ENCODE measurements around the gene ARL6IP4.

Gene ARL6IP4

DNA sequence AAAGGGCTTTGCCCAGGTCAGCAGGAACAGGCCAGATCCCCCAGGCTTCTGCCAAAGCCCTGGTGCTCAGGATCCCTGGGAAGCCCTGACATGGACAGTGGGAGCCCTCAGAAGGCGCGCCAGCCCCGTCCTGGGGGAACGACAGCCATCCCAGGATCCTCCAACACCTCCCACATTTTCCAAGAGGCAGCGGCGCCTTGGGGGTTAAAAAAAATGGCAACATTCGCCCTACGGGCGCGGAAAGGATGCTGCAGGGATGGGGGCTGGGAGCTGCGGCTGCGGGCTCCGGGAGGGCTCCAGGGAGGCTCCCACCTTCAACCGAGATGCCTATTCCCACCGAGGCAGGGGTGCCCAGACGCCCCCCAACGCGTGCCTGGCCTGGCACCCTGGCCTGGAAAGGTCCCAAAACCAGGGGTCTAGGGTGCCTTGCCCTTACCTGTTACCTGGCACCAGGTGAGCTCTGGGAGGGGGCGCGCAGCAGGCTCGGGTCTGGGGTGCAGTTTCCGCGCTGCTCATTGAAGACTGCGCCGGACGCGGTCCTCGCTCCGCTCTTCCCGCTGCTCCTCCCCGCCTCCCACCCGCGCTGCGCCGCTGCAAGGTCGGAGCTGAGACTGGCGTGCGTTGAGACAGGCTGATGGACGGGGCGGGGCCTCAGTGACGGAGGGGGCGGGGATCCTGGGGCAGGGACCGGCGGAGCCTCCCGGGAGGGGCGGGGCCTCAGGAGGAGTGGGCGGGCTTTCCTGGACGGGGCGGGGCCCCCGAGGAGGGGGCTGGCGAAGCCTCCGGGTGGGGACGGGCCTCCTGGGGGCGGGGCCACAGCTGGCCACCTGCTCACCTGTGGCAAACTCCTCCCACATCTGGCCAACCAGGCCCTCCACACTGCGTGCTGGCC, 14.4 kb upstream of the ARL6IP4 start, which contains the start of gene ABCB9:
ABCB9 (minus strand) TSS at position 613 of the 892 bp plus-strand sequence. CDS start 6,228 bp downstream, outside the sequence.
- peaks cover 3% of the 10 kb centered on the region; the same call in 1 of the 2 replicates for H3K4me1 ChIP-seq (ENCODE audit: insufficient read depth, low read length)
- no peaks in the 10 kb centered on the region for H3K9me3 ChIP-seq (ENCODE audit: control insufficient read depth, insufficient read depth, low read length)
- no peaks in the 10 kb centered on the region for H3K36me3 ChIP-seq (ENCODE audit: insufficient read depth, low read length)
- H3K9ac ChIP-seq (ENCODE audit: low read depth, low read length), result peak within 1 kb of the TSS; percentile 84

DNA sequence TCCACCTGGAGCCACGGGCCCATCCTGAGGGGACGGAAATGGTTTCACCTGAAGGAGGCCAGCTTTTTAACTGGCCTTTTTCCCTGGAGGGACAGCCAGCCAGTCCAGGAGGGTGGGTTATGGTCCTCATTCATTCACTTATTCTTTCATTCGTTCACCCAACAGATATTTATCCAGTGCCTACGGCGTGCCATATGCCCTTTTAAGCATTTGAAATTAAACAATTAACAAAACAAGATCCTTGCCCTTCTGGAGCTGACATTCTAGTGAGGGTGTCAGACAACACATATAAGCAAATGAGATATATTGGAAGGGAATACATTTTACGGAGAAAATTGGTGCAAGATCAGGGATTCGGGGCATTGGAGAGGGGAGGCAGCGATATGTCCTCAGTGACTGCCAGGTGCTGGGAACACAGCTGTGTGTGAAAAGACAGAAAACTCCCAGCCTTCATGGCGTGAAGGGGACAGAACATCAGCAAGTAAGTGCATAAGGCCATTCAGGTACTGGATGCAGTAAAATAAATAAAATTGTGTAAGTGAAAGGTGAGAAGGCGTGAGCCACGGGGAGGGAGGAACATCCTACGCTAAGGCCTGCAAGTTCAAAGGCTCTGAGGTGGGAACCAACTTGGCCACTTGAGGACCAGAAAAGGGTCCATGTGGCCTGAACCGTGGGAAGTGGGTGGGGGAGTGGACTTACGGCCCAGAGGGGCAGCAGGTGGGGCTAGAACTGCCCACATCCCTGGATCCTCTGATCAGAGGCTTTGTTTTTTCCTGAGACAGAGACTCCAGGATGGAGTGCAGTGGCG, 13.5 kb upstream of the ARL6IP4 start:
- H3K36me3 ChIP-seq (ENCODE audit: insufficient read depth, low read length), result no peaks in the 10 kb centered on the region
- peaks cover 3% of the 10 kb centered on the region; the same call in 1 of the 2 replicates for H3K4me1 ChIP-seq (ENCODE audit: insufficient read depth, low read length)
- no peaks in the 10 kb centered on the region for H3K9me3 ChIP-seq (ENCODE audit: control insufficient read depth, insufficient read depth, low read length)
- H3K9ac ChIP-seq (ENCODE audit: low read depth, low read length), result peak overlapping the region; percentile 11; the same call in 1 of the 2 replicates

DNA sequence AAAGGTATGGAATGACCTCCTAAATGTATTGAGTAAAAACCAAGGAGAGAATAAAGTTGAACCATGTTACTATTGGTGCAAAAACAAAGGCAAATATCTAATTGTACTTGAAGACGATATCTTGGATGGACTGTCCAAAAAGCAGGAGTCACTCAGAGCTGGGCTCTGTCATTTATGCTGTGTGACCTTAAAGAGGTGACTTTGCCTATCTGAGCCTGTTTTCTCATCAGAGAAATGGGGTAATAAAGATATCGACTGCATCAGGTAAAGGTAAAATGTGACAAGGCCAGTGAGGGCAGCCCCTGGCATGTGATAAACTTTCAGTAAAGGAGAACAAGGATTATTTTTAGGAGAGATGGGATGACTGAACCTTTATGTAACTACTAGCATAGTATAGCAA, 12.4 kb upstream of the ARL6IP4 start:
- Histone ChIP-seq H3K9me3 (ENCODE audit: control insufficient read depth, insufficient read depth, low read length) (no peaks in the 10 kb centered on the region), H3K36me3 (ENCODE audit: insufficient read depth, low read length) (no peaks in the 10 kb centered on the region), H3K9ac (ENCODE audit: low read depth, low read length) (no peak overlapping the region), H3K4me1 (ENCODE audit: insufficient read depth, low read length) (peaks cover 3% of the 10 kb centered on the region; the same call in 1 of the 2 replicates)

GRCh38 chr12:122969676-122970075, 10.8 kb upstream of the ARL6IP4 start:
- Histone ChIP-seq H3K36me3 (ENCODE audit: insufficient read depth, low read length) (no peaks in the 10 kb centered on the region), H3K4me1 (ENCODE audit: insufficient read depth, low read length) (peaks cover 3% of the 10 kb centered on the region; the same call in 1 of the 2 replicates), H3K9me3 (ENCODE audit: control insufficient read depth, insufficient read depth, low read length) (no peaks in the 10 kb centered on the region), H3K9ac (ENCODE audit: low read depth, low read length) (no peak overlapping the region)

DNA sequence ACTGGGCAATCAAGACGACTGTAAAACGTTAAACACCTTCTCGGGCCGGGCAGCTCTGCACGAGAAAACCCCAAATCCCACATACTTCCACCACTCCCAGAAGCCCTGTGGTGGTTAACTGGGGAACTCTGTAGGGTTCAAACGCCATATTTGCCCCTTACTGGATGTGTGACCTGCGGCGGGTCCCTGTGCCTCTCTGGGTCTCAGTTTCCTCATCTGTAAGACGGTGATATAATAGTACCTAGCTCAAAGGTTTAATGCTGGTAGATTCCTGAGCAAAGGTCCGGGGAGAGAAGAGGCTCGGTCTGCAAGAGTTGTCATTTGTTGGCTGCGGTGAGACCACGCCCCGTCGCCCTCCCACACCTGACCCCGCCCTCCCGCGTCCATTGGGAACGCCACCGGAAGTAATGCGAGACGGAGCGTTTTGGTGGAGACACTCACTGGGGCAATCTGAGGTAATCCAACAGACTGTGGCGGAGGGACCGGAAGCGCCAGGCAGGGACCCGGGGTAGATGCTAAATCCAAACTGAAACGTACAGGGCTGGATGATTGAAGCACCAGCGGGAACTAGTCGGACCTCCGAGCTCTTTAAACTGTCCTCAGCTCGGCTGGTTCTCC, 6.1 kb upstream of the ARL6IP4 start:
- no peaks in the 10 kb centered on the region; the same call in 1 of the 2 replicates for H3K4me1 ChIP-seq (ENCODE audit: insufficient read depth, low read length)
- no peaks in the 10 kb centered on the region for H3K36me3 ChIP-seq (ENCODE audit: insufficient read depth, low read length)
- H3K9ac ChIP-seq (ENCODE audit: low read depth, low read length), result peak overlapping the region; percentile 99
- H3K9me3 ChIP-seq (ENCODE audit: control insufficient read depth, insufficient read depth, low read length), result no peaks in the 10 kb centered on the region

DNA sequence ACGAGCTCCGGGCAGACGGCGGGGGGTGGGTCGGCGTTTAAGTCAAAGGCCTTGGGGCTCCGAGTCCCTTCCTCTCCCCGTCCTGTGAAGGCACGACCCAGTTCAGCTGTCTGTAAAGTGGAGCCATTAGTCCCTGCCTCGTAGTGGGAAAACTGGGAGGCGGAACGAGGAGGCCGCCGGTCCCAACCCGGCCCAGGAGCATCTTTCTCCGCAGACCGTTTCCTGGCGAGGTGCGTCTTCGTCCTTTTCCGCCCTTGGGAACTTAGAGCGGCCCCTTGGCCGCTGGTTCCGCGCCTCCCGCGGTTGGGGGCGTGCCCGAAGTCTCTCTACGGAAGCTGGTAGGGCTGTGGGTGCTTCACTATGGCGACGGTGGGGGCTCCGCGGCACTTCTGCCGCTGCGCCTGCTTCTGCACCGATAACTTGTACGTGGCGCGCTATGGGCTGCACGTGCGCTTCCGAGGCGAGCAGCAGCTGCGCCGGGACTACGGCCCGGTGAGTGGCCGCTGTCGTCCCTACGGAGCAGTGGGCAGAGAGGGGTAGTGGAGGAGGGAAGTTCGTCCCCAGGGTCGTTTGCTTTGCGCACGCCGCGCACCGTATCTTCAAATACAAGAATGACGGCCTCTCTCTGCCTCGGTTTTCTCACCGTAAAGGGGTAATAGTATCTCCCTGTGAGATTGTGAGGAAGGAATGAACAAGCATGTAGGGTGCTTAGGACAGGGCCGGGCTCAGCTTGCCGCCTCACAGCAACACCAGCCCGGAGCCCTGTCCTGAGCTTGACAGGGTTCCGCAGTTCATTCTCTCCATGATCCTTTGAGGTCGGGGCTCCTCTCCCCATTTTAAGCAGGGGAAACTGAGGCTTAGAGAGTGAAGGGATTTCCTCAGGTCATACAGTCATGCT, 5.3 kb upstream of the ARL6IP4 start, which contains the start of gene OGFOD2:
OGFOD2 (plus strand) TSS at position 353 of the 898 bp plus-strand sequence; CDS start at position 361, 8 bp downstream.
- H3K9ac ChIP-seq (ENCODE audit: low read depth, low read length), result peak within 1 kb of the TSS; percentile 99
- H3K4me1 ChIP-seq (ENCODE audit: insufficient read depth, low read length), result no peaks in the 10 kb centered on the region; the same call in 1 of the 2 replicates
- H3K9me3 ChIP-seq (ENCODE audit: control insufficient read depth, insufficient read depth, low read length), result no peaks in the 10 kb centered on the region
- no peaks in the 10 kb centered on the region for H3K36me3 ChIP-seq (ENCODE audit: insufficient read depth, low read length)

- Histone ChIP-seq H3K4me1 (ENCODE audit: insufficient read depth, low read length) (no peaks in the 10 kb centered on the region; the same call in 1 of the 2 replicates), H3K9ac (ENCODE audit: low read depth, low read length) (peak overlapping the region; percentile 99), H3K9me3 (ENCODE audit: control insufficient read depth, insufficient read depth, low read length) (no peaks in the 10 kb centered on the region), H3K36me3 (ENCODE audit: insufficient read depth, low read length) (no peaks in the 10 kb centered on the region)
Observed at GRCh38 chr12:122975790-122976647, 4.5 kb upstream of the ARL6IP4 start.

DNA sequence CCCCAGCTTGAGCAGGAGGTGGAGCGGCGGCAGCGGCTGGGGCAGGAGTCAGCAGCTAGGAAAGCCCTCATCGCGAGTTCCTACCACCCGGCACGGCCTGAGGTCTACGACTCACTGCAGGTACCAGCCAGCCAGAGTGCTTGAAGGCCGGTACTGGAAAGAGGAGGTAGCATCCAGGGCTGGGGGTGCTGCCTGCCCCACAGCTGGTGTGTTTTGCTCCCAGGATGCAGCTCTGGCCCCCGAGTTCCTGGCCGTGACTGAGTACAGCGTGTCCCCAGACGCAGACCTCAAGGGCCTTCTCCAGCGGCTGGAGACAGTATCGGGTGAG, 3.9 kb upstream of the ARL6IP4 start:
- Histone ChIP-seq H3K9ac (ENCODE audit: low read depth, low read length) (no peak overlapping the region), H3K36me3 (ENCODE audit: insufficient read depth, low read length) (no peaks in the 10 kb centered on the region), H3K4me1 (ENCODE audit: insufficient read depth, low read length) (no peaks in the 10 kb centered on the region; the same call in 1 of the 2 replicates), H3K9me3 (ENCODE audit: control insufficient read depth, insufficient read depth, low read length) (no peaks in the 10 kb centered on the region)

DNA sequence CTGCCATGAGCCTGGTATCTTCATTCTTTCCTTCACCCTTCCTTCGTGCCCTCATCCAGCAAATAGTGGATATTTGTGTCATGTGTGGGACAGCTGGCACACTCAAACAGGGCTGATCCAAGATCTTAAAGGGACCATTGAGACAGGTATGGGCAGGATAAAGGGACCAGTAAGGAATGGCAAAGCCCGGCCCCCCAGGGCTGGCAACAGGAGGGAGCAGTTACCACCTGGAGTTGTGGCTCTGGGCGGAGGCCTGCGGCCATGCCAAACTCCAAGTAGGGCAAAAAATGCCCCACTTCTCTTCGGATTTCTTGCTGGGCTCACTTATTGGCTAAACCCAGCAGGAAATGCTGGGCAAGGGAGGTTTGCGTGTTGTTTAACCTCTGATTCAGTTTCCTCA, 3.3 kb upstream of the ARL6IP4 start:
- no peaks in the 10 kb centered on the region; the same call in 1 of the 2 replicates for H3K4me1 ChIP-seq (ENCODE audit: insufficient read depth, low read length)
- no peaks in the 10 kb centered on the region for H3K36me3 ChIP-seq (ENCODE audit: insufficient read depth, low read length)
- no peaks in the 10 kb centered on the region for H3K9me3 ChIP-seq (ENCODE audit: control insufficient read depth, insufficient read depth, low read length)
- H3K9ac ChIP-seq (ENCODE audit: low read depth, low read length), result no peak overlapping the region

DNA sequence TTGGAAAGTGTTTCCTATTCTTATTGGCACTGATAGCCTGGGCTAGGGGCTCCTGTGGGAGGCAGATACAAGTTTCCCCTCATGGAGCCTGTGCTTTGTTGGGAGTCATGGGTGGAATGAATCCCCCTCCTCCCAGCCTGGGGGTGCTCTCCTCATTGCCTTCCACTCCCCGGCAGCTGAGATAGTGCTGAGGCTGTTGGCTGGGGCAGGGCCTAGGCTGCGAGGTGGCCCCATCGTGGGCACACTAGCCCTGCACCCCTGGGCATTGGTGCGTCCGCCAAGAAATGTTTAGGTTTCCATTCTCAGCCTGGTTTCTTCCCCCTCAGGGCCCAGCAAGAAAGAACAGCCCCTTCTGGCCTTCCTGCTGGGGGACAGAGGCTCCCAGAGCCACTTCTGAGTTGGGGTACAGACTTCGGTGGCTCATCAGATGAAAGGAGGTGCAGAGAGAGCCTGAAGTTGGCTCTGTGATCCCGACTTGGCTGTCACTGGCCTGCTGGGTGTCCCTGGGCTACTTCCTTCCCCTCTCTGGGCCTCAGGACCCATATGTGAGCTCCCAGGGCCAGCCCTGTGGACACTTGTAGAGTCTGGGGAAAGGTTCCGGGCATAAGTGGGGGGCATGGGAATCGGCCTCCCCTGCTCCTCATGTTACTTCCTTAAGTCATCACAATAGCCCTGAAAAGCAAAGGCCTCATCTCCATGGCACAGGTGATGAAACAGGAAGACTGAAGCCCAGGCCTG, 2.7 kb upstream of the ARL6IP4 start:
- Histone ChIP-seq H3K4me1 (ENCODE audit: insufficient read depth, low read length) (no peaks in the 10 kb centered on the region; the same call in 1 of the 2 replicates), H3K9me3 (ENCODE audit: control insufficient read depth, insufficient read depth, low read length) (no peaks in the 10 kb centered on the region), H3K9ac (ENCODE audit: low read depth, low read length) (no peak overlapping the region), H3K36me3 (ENCODE audit: insufficient read depth, low read length) (no peaks in the 10 kb centered on the region)

DNA sequence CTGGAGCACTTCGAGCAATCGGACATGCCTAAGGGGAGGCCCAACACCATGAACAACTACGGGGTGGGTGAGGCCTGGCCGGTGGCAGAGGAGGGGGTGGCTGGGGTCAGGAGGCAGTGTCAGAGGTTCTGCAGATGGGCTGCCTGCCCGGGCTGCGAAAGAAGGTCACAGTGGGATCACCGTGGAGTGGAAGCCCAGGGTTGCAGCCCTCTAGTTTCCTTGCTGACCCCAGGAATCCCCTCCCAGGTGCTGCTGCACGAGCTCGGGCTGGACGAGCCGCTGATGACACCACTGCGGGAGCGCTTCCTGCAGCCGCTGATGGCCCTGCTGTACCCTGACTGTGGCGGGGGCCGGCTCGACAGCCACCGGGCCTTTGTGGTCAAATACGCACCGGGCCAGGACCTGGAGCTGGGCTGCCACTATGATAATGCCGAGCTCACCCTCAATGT, 1.9 kb upstream of the ARL6IP4 start:
- H3K9me3 ChIP-seq (ENCODE audit: control insufficient read depth, insufficient read depth, low read length), result no peaks in the 10 kb centered on the region
- no peak overlapping the region for H3K9ac ChIP-seq (ENCODE audit: low read depth, low read length)
- no peaks in the 10 kb centered on the region; the same call in 1 of the 2 replicates for H3K36me3 ChIP-seq (ENCODE audit: insufficient read depth, low read length)
- no peaks in the 10 kb centered on the region; the same call in 1 of the 2 replicates for H3K4me1 ChIP-seq (ENCODE audit: insufficient read depth, low read length)
